Thyroid gland (tissue), 4 donors: ENCODE results near the gene ELMO1.

ENCODE experiments used
- POLR2A ChIP-seq, 2 donors: fragments of 450-650 bp; IDR thresholded peaks; one replicate each; pipeline ENCODE4 v1.6.1; 2017; ENCODE audit warnings: antibody characterized with exemption in 2 of 2, mild to moderate bottlenecking in 2 of 2, moderate library complexity in 1 of 2
- TF ChIP-seq, protein P1 (sequence below), 6 experiments: fragments of 200-600 bp in 3 of 6; fragments of 450-650 bp in 3 of 6; sonication (generic) in 3 of 6; IDR thresholded peaks; one replicate each; pipeline ENCODE4 v1.5.1; 2016 to 2019; ENCODE audit warnings: antibody characterized with exemption in 6 of 6, mild to moderate bottlenecking in 2 of 6, inconsistent platforms in 1 of 6, moderate library complexity in 1 of 6

DNA sequence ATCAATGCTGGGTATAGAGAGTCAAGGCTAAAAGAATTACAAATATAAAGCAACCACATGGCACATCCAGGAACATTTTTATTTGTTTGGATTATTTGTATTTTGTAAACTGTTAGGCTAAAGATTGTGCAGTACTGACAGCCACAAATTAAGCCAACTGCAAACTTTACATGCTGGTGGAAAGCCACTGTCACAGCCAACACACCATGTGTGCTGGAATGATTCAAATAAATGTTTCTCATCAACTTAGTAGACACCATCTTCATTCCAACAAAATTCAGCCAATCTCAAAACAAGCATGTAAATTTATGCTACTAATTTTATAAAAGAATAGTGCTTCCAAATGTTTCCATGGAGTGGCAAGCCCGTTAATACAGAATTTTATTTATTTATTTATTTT is 211.8 kb downstream of the ELMO1 start:
- TF ChIP-seq, protein P1, sequence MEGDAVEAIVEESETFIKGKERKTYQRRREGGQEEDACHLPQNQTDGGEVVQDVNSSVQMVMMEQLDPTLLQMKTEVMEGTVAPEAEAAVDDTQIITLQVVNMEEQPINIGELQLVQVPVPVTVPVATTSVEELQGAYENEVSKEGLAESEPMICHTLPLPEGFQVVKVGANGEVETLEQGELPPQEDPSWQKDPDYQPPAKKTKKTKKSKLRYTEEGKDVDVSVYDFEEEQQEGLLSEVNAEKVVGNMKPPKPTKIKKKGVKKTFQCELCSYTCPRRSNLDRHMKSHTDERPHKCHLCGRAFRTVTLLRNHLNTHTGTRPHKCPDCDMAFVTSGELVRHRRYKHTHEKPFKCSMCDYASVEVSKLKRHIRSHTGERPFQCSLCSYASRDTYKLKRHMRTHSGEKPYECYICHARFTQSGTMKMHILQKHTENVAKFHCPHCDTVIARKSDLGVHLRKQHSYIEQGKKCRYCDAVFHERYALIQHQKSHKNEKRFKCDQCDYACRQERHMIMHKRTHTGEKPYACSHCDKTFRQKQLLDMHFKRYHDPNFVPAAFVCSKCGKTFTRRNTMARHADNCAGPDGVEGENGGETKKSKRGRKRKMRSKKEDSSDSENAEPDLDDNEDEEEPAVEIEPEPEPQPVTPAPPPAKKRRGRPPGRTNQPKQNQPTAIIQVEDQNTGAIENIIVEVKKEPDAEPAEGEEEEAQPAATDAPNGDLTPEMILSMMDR (IDR thresholded peaks at IDR 0.05), result no peak
- TF ChIP-seq POLR2A (IDR thresholded peaks at IDR 0.05), result no peak
